Skin epidermis (tissue), 12 donors: ENCODE data around the gene OTOR.

Source experiments
- H3K27ac ChIP-seq, 21 experiments: fragments of 200-600 bp; sonication (generic) in 11 of 21; one replicate each; pipeline ENCODE4 v1.5.0; 2020; ENCODE audit warnings: mild to moderate bottlenecking in 3 of 21, inconsistent platforms in 2 of 21, moderate library complexity in 2 of 21
- H3K4me3 ChIP-seq, 7 experiments: fragments of 200-600 bp; sonication (generic) in 2 of 7; one replicate each; pipeline ENCODE4 v1.5.0; 2020; ENCODE audit warnings: inconsistent platforms in 2 of 7, mild to moderate bottlenecking in 2 of 7, moderate library complexity in 1 of 7

OTOR gene

DNA sequence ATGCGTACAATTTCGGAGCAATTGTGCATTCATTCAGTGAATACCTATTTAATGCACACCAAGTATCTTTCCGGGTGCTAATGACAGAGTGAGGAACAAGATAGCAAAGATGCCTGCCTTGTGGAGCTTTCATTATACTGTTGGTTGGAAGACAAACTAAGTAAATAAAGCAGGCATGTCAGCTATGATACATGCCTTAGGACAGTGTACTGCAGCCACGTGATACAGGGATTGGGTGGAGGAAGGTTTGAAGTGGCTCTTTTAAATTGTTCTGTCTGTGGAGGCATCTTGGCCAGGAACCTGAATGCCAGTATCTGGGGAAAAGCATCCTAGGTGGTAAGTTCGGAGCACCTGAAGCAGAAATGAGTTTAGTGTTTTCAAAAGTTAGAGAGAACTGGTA, 3.0 kb upstream of the OTOR start:
- Histone ChIP-seq H3K27ac (no peak overlapping the region), H3K4me3 (no peak overlapping the region)

DNA sequence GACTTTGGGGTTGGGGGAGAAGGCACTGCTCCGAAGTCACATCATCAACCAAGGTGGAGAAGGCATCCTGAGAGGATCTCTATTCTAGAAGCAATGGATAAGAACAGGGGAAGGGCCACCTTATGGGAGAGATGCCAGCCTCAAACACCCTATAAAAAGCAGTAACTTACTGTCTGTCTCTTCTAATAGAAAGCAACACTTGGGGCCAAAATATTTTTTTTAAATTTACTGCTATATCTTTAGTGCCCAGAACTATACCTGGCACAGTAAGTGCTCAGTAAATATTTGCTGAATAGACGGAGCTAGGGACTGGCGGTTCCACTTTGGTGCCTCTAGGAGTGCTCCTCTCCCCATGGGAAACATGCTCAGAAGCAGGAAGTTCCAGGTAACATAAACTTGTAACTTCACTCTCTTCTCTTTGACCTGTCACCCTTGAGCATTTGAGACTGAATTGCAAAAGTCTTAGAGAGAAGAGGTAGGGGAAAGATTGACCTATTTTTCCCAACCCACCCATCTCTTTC, 807 bp upstream of the OTOR start:
- Histone ChIP-seq H3K4me3 (no peak overlapping the region), H3K27ac (no peak overlapping the region)

DNA sequence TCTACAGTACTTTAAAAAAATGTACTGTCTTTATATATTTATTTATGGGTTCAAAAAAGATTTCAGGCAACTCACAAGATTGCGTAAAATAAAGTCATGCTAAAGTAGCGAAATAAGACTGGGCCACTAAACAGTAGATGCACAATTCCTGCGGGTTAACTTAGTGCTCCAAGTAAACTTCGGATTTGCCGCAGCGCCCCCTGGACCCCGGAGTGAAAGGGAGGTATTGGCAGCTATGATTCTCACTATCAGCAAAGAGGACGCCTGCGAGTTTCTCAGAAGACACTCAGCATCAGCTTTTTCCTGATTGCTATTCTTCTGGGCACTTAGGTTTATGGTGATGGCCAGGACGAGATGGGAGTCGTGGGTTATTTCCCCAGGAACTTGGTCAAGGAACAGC, 1.4 kb downstream of the OTOR start:
- no peak overlapping the region for H3K27ac ChIP-seq
- no peak overlapping the region for H3K4me3 ChIP-seq

DNA sequence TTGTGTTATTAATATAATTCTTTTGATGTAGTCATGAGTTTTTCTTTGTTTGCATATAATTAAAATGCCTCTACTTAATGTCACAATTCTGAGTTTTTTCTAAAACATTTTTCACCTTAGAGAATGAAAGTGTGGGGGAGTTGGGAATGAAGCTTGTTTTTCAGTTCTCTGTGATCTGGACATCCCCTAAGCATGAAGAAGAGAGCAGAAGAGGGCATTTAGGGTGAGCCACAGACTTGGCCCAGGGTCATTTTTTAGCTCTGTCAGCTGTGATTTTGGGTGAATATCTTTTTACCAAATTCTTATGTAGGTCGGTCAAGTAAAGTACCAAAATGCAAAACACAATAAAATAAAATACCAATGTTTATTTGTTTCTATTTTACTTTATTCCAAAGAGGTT, 3.9 kb downstream of the OTOR start:
- H3K27ac ChIP-seq: no peak overlapping the region
- no peak overlapping the region for H3K4me3 ChIP-seq

DNA sequence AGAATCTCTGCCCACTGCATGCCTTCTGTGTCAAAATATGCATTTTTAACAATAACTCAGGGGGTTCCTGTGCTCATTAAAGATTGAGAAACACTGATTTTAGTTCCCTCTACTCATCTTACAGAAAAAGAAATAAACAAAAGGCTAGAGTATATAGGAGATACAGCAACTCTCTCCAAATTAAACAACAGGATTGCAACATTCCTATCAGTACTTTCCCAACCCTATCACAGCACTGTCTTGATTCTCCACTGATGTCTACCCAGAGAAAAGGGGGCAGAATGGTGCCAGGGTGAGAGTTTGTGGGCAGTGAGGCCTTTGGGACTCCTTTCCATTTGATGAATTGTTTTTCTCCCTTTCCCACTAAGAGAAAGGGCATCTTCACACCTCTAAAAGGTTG, 4.7 kb downstream of the OTOR start:
- H3K27ac ChIP-seq: no peak overlapping the region
- no peak overlapping the region for H3K4me3 ChIP-seq

DNA sequence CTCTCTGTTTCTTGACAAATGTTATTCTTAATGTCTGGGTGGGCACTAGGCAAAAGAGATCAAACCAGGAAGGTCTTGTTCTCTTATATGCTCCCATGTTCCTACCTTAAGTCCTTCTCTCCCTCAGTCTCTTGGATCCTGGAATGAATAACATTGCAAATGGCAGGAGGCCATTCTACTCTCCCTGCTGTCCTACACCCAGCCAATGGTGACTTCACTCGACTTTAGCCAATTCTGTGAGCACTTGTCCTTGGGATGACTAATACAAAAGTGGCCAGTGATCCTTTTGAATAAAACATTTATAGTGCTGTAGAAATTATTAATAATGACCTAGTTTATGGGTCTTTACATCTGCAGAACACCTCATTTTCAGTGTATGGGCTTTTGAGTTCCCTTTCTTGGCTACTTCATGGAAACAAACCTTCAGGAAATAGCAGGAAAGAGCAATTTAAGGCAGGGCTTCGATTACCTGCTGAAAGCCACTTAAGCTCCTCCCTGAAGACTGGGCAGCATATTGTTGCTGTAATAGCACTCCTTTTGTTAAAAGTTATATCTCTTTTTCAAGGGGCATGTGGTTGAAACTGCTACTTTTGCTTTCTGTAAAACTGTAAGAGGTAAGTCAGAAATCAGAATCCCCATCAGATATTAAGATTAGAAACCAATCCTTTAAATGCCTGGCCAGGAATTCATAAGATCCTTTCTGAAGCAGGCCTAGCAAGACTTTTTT, 10.5 kb downstream of the OTOR start:
- Histone ChIP-seq H3K4me3 (no peak overlapping the region), H3K27ac (no peak overlapping the region)

DNA sequence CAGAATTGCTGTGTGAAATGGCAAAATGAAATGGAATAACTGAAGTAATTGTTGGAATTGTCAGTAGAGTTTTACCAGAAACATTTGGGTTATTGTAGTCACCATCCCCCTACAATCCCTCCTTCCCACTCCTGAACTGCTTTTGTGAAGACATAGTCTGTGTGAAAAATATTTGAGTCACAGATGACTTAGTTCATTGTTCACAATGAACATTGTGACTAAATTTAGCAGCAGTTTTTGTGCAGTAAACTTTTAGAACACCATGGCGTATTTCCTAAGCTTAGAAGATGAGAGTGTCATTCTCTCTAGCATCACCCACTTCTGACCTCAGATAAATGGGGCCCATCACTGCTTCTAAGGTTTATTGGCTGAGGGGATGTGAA, 11.0 kb downstream of the OTOR start:
- Histone ChIP-seq H3K27ac (no peak overlapping the region), H3K4me3 (no peak overlapping the region)

DNA sequence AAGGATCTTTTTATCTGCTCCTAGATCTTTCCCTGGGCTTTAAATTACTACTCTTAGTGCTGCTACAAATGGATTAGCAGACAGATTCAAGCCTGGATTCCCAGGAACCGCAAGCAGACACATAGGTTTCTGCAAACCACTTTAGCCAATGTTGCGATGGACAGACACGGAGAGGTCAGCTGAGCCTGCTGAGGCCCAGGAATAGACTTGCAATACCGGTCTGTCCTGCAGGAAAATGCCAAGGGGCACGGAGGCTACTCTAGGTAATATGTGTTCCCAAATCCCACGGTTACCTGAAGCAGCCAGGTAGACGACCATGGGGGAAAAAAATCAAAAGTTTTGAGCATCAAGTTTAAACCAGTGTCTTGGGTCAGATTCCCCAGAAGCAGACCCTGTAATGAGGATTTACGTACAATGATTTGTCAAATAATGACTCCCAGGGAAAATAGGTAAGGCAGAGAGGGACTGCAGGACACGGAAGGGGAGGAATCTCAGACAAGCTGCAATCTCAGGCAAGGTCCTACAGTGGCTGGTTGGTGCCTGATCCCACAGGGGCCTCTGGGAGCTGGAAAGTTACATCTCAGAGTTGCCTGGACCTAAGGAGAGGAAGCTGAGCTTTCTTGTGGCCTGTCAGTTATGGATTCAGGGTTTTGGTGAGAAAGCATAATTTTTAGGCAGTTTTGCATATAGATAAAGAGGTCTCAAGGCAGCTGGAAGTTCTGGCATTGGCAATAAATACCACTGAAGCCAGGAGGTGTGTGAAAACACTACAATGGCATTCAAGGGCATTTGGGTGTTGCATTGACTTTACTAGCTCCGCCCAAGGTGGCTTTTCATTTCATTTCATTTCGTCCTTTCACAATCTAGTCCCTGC, 12.5 kb downstream of the OTOR start:
- Histone ChIP-seq H3K4me3 (no peak overlapping the region), H3K27ac (no peak overlapping the region)

DNA sequence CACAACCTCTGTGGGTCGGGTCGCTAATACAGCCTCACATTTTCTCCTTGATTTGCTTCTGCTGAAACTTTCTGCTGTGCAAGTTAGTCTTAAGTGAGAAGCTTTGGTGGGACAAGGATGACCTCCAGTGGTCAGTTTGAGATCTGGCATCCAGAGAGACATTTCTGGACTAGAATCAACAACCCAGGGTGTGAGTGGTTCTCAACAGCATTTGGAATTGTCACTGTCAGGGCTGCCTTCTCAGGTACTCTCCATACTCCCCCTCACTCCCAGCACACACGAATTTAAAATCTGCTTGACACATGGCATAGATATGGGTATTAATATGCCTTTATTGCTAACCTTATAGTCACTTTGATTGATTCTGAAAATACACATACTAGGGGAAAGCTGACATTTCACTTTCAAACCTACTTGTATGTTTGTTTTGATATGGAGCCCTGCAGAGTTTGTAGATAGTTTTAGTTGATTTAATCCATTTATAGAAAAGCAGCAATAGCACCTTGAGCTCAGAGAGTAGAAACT, 13.2 kb downstream of the OTOR start:
- Histone ChIP-seq H3K4me3 (no peak overlapping the region), H3K27ac (no peak overlapping the region)

DNA sequence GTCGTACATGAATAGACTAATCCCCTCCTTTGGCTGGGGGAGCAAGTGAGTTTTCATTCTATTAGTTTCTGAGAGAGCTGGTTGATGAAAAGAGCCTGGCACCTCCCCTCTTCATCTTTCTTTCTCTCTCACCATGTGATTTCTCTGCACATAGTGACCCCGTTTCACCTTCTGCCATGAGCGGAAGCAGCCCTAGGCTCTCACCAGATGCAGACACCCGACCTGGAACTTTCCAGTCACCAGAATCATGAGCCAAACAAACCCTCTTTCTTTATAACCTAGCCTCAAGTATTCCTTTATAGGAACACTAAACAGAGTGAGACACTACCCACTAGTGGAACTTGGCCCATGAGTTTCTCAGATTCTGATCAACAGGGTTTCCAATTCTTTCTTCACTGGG, 16.4 kb downstream of the OTOR start:
- Histone ChIP-seq H3K4me3 (no peak overlapping the region), H3K27ac (no peak overlapping the region)

DNA sequence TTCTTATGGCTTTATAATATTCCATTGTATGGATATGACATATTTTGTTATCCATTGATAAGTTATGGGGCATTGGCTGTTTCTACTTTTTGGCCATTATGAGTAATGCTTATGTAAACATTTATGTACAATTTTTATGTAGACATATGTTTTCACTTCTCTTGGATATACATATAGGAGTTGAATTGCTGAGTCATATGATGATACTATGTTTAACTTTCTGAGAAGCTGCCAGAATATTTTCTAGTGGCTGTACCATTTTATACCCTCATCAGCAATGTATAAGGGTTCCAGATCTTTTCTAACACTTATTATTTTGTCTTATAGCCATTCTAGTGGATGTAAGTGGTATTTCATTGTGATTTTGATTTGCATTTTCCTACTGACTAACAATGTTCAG, 23.1 kb downstream of the OTOR start:
- H3K27ac ChIP-seq: no peak overlapping the region
- no peak overlapping the region for H3K4me3 ChIP-seq

DNA sequence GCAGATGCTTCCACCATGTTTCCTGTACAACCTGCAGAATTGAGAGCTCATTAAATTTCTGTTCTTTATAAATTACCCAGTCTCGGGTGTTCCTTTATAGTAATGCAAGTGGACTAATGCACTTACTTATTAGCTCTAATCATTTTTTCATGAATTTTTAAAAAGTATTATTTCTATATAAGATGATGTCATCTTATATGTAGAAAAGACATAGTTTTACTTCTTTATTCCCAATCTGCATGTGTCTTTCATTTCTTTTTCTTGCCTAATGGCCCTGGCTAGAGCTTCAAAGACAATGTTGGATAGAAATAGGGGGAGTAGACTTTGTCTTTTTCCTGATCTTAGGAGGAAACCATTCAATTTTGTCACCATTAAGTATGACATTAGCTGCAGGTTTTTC, 27.8 kb downstream of the OTOR start:
- no peak overlapping the region for H3K4me3 ChIP-seq
- H3K27ac ChIP-seq: no peak overlapping the region

DNA sequence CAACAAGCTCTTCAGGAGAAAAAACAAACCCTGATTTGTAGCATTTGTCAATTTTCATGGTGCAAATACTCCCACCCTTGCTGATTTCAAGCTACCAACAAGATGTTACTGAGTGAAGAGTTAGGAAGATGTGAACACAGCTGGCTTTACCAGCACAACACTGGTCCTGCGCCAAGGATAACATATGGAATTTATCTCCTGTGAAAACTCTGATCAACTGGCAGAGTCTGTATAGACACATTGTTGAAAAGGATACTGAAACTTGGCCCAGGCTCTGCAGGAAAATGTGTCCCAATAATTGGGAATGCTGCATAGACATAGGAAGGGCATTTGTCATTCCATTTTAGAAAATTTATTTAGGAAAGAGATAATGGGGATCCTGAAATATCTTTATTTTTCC, 29.0 kb downstream of the OTOR start:
- Histone ChIP-seq H3K4me3 (no peak overlapping the region), H3K27ac (no peak overlapping the region)

DNA sequence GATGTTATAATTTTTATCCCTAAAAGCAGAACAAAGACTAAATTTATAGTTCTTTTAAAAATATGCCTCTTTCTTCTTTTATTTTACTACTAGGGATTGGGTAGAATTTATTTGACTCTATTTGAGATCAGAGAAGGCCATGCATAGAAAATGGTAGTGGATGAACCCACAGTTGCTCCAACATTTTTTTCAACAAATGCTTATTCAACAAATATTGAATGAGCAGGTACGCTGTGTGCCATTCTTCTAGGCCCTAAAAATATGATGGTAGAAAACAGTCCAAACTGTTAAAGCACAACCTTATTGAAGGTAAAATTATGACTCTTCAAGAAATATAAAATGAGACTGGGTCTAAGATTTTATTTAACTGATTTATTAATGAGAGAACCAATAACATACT, 30.0 kb downstream of the OTOR start:
- Histone ChIP-seq H3K4me3 (no peak overlapping the region), H3K27ac (no peak overlapping the region)

DNA sequence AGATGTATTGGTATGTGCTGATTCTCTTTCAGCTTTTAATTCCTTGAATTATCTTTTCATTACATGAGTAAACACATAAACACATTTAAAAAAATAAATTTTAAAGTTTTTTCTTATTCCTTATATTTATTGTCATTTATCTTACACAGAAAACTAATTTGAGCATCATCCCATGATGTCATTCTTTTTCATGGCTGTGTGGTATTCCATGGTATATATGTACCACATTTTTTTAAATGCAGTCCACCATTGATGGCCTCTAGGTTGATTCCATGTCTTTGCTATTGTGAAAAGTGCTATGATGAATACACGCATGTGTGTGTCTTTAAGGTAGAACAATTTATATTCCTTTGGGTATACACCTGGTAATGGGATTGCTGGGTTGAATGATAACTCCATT, 33.3 kb downstream of the OTOR start:
- H3K4me3 ChIP-seq: no peak overlapping the region
- H3K27ac ChIP-seq: no peak overlapping the region

DNA sequence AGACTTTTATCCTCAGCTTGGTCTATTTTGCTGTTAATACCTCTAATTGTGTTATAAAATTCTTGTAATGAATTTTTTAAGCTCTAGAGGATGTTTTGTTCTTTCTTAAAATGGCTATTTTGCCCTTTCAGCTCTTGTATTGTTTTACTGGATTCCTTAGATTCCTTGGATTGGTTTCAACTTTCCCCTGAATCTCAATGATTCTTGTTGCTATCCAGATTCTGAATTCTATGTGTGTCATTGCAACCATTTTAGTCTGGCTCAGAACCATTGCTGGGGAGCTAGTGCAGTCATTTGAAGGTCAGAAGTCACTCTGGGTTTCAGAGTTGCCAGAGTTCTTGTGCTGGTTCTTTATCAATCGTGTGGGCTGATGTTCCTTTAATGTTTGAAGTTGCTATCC, 37.1 kb downstream of the OTOR start:
- Histone ChIP-seq H3K27ac (no peak overlapping the region), H3K4me3 (no peak overlapping the region)
